Endodermal cell (in vitro differentiated cells): ENCODE data around the gene CTNNA2. TPM values are rescaled to one million over a fixed set of nuclear protein-coding genes. Genes with fewer than 3 reads are reported as not detected.

Experiments used
- DNase-seq: peaks from one replicate; pipeline ENCODE4 v3.0.0-alpha.2; 2017
- H3K27ac ChIP-seq: 2 replicates; pipeline ENCODE4 v1.5.1; 2013; ENCODE audit warnings: mild to moderate bottlenecking, low read depth, low read length, moderate library complexity
- H3K27me3 ChIP-seq: 2 replicates; pipeline ENCODE4 v1.6.1; 2013; ENCODE audit warnings: mild to moderate bottlenecking, low read length, moderate library complexity; ENCODE audit not compliant: insufficient read depth, control insufficient read depth, poor library complexity, severe bottlenecking
- H3K36me3 ChIP-seq: 2 replicates; pipeline ENCODE4 v1.7.0; 2013; ENCODE audit warnings: mild to moderate bottlenecking, low read length, moderate library complexity; ENCODE audit not compliant: control insufficient read depth, insufficient read depth
- H3K4me1 ChIP-seq: one replicate; pipeline ENCODE4 v1.7.0; 2013; ENCODE audit warnings: low read length; ENCODE audit not compliant: control insufficient read depth, insufficient read depth
- H3K4me3 ChIP-seq: 2 replicates; pipeline ENCODE4 v1.5.1; 2013; ENCODE audit warnings: mild to moderate bottlenecking, low read length, moderate library complexity
- H3K9ac ChIP-seq: 2 replicates; pipeline ENCODE4 v1.6.1; 2013; ENCODE audit warnings: mild to moderate bottlenecking, low read length, moderate library complexity; ENCODE audit not compliant: poor library complexity, severe bottlenecking; ENCODE audit errors: extremely low read depth
- H3K9me3 ChIP-seq: 2 replicates; pipeline ENCODE4 v1.6.1; 2013; ENCODE audit warnings: mild to moderate bottlenecking, low read length, moderate library complexity; ENCODE audit not compliant: control insufficient read depth
- H3K27ac Mint-ChIP-seq: 2 replicates; pipeline ENCODE4 v1.8.0; 2020; ENCODE audit warnings: mixed read lengths
- H3K27me3 Mint-ChIP-seq: 2 replicates; pipeline ENCODE4 v1.8.0; 2021; ENCODE audit warnings: mild to moderate bottlenecking, mixed read lengths; ENCODE audit not compliant: insufficient read depth
- H3K36me3 Mint-ChIP-seq: 2 replicates; pipeline ENCODE4 v1.8.0; 2020; ENCODE audit warnings: low read depth, mixed read lengths
- H3K4me1 Mint-ChIP-seq: 2 replicates; pipeline ENCODE4 v1.8.0; 2020; ENCODE audit warnings: mixed read lengths
- H3K4me3 Mint-ChIP-seq: 2 replicates; pipeline ENCODE4 v1.8.0; 2020; ENCODE audit warnings: mild to moderate bottlenecking, moderate library complexity, mixed read lengths
- H3K9me3 Mint-ChIP-seq: 2 replicates; pipeline ENCODE4 v1.8.0; 2020; ENCODE audit warnings: mild to moderate bottlenecking, mixed read lengths
- CTCF ChIP-seq: fragments of 200-600 bp; sonication (generic); conservative IDR thresholded peaks from 2 replicates; pipeline ENCODE4 v1.5.0; 2021; ENCODE audit warnings: antibody characterized with exemption, mild to moderate bottlenecking
- WGBS, 2 experiments: methylation state at CpG; one replicate each; pipeline versions ENCODE4 v1.1.5 to v1.1.7; 2013; ENCODE audit warnings: missing lambda C conversion rate in 2 of 2, mixed read lengths in 1 of 2; ENCODE audit not compliant: insufficient coverage in 1 of 2, insufficient read length in 1 of 2; 5-methylcytosine and 5-hydroxymethylcytosine counted together
- total RNA-seq, 2 donors: library from RNA; stranded (reverse); fragmentation: NEBNext Ultra II Directional in 1 of 2; extraction: Animal tissue kit (Norgen Biotek cat#: 25700) in 1 of 2; gene quantifications; 2 replicates in 1 of 2; 3 replicates in 1 of 2; pipeline ENCODE4 v1.2.1, GENCODE V29; 2021

CTNNA2 gene
- total RNA-seq, 2 donors from 2014 or later: 7.7 to 9.8 TPM

- no peak overlapping the region for H3K4me3 Mint-ChIP-seq
- TF ChIP-seq CTCF: no peak
- H3K36me3 Mint-ChIP-seq: no peaks in the 10 kb centered on the region
- H3K4me3 ChIP-seq: no peak overlapping the region
- no peaks in the 10 kb centered on the region for H3K9me3 Mint-ChIP-seq
- peaks cover 58% of the 10 kb centered on the region for H3K4me1 Mint-ChIP-seq
- no peaks in the 10 kb centered on the region for H3K27me3 ChIP-seq
- 96 to 100% methylated on average over 2 to 3 of the region's 3 CpGs for WGBS, 2 experiments
- H3K9me3 ChIP-seq: no peaks in the 10 kb centered on the region
- H3K36me3 ChIP-seq: no peaks in the 10 kb centered on the region
- H3K27me3 Mint-ChIP-seq: peaks cover 15% of the 10 kb centered on the region
- peaks cover 22% of the 10 kb centered on the region for H3K4me1 ChIP-seq
- no peak overlapping the region for H3K9ac ChIP-seq
- no peak overlapping the region for H3K27ac ChIP-seq
- no peak for DNase-seq
- no peak overlapping the region for H3K27ac Mint-ChIP-seq
Measured at GRCh38 chr2:80292474-80292873, 779.6 kb downstream of the CTNNA2 start.

GRCh38 chr2:80293039-80293438 lies 780.2 kb downstream of the CTNNA2 start:
- Histone ChIP-seq H3K4me3 (no peak overlapping the region), H3K27ac (no peak overlapping the region), H3K36me3 (no peaks in the 10 kb centered on the region), H3K9me3 (no peaks in the 10 kb centered on the region), H3K9ac (no peak overlapping the region), H3K27me3 (no peaks in the 10 kb centered on the region), H3K4me1 (peaks cover 25% of the 10 kb centered on the region)
- Mint-ChIP-seq H3K9me3 (no peaks in the 10 kb centered on the region), H3K27ac (no peak overlapping the region), H3K27me3 (peaks cover 15% of the 10 kb centered on the region), H3K4me3 (no peak overlapping the region), H3K4me1 (peaks cover 58% of the 10 kb centered on the region), H3K36me3 (no peaks in the 10 kb centered on the region)
- DNase-seq: no peak
- no peak for TF ChIP-seq CTCF

DNA sequence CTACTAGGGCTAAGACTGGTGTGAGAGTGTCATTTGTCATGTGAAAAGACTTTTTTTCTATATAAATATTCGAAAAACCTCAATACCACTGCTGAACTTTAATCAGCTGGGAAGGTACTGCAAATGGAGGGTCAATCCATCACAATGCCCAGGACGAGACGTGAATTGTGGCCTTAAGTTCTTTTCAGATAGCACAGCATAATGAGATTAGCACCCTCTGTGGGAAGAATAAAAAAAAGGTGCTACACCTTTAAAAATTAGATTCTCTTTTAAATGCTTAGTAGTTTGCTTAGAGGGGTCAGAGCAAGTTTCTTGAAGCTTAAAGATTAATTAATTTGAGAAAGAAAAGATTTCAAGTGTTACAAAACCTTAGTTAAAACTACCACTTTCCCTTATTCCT lies 786.1 kb downstream of the CTNNA2 start:
- Mint-ChIP-seq H3K4me1 (peaks cover 79% of the 10 kb centered on the region), H3K36me3 (no peaks in the 10 kb centered on the region), H3K27me3 (peaks cover 49% of the 10 kb centered on the region), H3K27ac (no peak overlapping the region), H3K4me3 (peak overlapping the region; percentile 8), H3K9me3 (no peaks in the 10 kb centered on the region)
- 14 to 23% methylated on average over 2 to 3 of the region's 3 CpGs for WGBS, 2 experiments
- peak; percentile 19 for TF ChIP-seq CTCF
- DNase-seq: no peak
- H3K9ac ChIP-seq: no peak overlapping the region
- no peak overlapping the region for H3K4me3 ChIP-seq
- peaks cover 37% of the 10 kb centered on the region for H3K27me3 ChIP-seq
- H3K27ac ChIP-seq: no peak overlapping the region
- no peaks in the 10 kb centered on the region for H3K9me3 ChIP-seq
- H3K4me1 ChIP-seq: peaks cover 15% of the 10 kb centered on the region
- H3K36me3 ChIP-seq: no peaks in the 10 kb centered on the region
